GM10266 (cell line): Measurements from ENCODE around the gene MRPS10.
"Not testable (repeated sequence)": the region's sequence is repeated elsewhere in the genome, so short reads cannot be mapped to it uniquely, and the experiment has no call there.

Experiments
- DNase-seq: peaks from one replicate; pipeline ENCODE4 v3.0.0; 2012; ENCODE audit errors: extremely low spot score
- TF ChIP-seq, protein P1 (sequence below): IDR thresholded peaks from 2 replicates; pipeline ENCODE4 v1.5.1; 2012; ENCODE audit warnings: mild to moderate bottlenecking, low read depth; ENCODE audit not compliant: control insufficient read depth, insufficient read depth; ENCODE audit errors: missing control alignments

The MRPS10 gene

DNA sequence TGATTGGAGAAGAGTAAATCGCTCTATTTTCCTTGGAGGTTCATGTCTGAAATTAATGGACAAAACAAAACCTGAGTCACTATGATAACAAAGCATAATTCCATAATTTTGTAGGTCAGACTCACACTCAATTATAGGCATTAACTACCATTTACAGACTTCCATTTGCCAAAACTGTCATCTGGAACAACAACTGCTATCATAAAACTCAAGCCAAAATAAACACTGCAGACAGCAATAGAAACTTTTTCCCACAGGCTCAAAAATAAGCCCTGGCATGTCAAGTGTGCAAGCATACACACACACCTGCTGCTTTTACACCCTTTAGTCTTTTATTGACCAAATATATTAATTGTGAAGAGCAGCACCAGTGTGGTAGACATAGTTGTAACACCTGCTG, 7.1 kb downstream of the MRPS10 start:
- no peak for DNase-seq
- TF ChIP-seq, protein P1, sequence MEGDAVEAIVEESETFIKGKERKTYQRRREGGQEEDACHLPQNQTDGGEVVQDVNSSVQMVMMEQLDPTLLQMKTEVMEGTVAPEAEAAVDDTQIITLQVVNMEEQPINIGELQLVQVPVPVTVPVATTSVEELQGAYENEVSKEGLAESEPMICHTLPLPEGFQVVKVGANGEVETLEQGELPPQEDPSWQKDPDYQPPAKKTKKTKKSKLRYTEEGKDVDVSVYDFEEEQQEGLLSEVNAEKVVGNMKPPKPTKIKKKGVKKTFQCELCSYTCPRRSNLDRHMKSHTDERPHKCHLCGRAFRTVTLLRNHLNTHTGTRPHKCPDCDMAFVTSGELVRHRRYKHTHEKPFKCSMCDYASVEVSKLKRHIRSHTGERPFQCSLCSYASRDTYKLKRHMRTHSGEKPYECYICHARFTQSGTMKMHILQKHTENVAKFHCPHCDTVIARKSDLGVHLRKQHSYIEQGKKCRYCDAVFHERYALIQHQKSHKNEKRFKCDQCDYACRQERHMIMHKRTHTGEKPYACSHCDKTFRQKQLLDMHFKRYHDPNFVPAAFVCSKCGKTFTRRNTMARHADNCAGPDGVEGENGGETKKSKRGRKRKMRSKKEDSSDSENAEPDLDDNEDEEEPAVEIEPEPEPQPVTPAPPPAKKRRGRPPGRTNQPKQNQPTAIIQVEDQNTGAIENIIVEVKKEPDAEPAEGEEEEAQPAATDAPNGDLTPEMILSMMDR: no peak

DNA sequence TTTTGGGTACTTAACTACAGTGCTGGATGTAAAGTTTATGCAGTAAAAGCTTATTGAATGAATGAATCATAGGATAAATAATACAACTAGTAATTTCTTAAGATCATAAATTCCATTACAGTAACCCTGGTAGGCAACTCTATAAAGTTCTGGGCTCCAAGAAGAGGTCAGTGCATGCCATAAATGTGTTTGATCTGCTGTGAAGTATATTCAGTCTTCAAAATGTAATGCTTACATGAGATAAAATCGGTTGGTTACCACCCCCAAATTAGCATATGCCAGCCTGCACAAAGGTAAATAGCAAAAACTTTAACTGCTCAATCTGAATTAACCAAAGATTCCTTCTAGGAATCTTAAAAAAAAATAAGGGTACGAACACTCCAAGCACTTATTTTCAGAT, 10.1 kb downstream of the MRPS10 start:
- DNase-seq: not testable (repeated sequence)

DNA sequence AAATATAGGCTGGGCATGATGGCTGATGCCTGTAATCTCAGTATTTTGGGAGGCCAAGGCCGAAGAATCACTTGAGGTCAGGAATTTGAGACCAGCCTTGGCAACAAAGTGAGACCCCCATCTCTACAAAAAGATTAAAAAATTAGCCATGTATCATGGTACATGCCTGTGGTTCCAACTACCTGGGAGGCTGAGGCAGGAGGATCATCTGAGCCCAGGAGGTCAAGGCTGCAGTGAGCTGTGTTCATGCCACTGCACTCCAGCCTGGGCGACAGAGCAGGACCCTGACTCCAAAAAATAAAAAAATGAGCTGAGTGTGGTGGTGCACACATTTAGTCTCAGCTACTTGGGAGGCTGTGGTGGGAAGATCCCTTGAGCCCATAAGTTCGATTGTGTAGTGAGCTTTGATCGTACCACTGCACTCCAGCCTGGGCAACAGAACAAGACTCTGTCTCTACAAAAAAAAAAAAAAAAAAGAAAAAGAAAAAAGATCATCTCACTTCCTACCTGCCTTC, 12.8 kb downstream of the MRPS10 start:
- TF ChIP-seq, protein P1: no peak
- DNase-seq: no peak

DNA sequence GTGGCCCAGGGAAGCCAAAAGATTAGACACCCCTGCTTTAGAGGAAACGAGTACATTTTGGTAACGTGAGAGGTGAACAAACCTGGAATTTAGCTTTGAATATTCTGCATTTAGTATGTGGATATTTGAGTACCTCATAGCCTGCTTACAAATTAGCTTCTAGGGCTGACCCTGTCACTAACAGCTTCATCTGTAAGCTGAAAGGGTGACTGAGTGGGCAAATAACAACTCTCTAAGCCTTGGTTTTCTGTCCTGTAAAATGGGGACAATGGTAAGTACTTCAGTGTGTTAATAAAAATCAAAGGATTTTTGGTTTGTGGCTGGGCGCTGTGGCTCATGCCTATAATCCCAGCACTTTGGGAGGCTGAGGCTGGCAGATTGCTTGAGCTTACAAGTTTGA, 14.5 kb downstream of the MRPS10 start:
- DNase-seq: no peak
- TF ChIP-seq, protein P1: no peak

DNA sequence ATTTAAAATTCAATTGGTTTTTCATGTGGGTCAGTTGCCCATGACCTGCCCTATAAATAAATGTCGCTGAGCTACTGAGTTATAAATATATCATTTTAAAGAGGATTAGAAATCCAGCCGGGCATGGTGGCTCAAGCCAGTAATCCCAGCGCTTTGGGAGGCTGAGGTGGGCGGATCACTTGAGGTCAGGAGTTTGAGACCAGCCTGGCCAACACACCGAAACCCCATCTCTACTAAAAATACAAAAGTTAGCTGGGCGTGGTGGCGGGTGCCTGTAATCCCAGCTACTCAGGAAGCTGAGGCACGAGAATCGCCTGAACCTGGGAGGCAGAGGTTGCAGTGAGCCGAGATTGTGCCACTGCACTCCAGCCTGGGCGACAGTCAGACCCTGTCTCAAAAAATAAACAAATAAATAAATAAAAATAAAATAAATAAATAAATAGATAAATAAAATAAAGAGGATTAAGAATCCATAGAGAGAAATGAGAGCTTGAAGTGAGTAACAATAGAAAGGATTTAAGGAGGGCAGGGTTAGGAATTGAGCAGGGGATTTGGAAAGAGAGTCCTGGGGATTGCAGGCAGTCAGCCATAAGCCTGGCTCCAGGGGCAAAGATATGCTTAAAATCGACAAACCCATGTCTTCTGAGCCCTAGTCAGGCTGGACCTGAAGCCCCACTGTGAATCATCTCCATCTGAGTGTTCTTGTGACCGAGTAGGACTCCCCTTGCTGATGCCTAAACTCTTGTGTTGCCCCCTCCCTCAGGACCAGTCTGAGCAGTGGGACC, 15.3 kb downstream of the MRPS10 start:
- not testable (repeated sequence) for DNase-seq

DNA sequence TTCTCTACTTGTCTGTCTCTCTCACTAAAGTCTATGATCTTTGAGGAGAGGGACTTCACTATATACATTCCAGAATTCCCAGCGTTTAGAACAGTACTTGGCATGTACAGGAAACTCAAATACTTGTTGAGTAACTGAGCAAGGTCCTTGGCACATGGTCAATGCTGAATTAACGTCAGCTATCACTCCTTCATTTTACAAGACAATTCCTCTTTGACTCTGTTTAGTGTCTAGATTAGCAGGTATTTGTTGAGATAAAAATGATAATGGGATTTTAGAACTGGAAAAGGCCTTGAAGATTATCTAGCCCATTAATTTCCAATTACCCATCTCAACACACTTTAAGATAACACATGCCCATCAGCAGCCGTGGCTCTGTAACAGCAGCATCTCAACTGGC, 16.3 kb downstream of the MRPS10 start:
- TF ChIP-seq, protein P1: no peak

DNA sequence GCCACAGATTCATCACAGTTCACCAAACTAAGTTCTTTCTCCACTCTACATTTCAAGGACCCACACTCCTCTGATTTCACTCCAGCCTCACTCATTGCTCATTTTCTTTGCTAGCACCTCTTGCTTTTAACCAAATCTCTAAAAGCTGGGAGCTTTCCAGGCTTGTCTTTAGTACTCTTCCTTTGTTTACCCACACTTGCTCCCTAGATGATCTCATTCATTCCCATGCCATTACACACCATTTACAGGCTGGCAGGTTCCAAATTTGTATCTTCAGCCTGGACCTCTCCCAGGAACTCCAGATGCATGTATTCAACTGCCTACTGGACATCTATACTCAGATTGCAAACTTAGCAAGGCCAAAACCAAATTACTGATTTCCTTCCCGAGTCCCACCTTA, 17.6 kb downstream of the MRPS10 start:
- no peak for DNase-seq
- TF ChIP-seq, protein P1: no peak

More for the DNA sequence above, 16.3 kb downstream of the MRPS10 start:
- DNase-seq: no peak

DNA sequence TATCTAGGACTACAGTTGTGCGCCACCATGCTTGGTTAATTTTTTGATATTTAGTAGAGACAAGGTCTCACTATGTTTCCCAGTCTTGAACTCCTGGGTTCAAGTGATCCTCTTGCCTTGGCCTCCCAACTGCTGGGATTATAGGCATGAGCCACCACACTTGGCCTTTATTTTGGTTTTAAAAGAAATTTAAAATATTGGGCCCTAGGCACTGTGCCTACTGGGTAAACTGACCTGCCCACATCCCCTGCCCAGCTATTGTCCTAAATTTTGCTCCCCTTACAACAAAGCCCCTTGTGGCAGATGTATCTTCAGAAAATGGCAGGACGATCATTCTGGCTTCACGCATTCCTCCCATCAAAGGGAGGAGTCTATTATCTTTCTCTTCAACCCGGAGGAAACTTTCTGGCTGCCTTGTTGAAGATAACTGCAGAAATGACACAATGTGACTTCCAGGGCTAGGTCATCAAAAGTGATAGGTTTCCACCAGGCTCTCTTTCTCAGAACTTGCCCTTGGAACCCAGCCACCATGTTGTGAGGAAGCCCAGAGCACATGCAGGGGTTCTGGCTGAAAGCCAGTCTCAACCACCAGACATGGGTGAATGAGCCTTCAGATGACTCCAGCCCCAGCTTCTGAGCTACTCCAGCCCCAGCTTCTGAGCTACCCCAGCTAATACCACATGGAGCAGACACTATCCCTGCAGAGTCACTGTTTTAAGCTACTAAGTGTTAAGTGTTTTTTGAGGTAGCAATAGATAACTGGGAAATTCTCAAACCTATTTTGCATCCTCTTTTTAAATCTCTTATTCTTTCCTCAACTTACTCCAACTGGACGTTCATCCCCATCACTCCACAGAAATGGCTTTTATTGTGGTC, 18.3 kb downstream of the MRPS10 start:
- DNase-seq: no peak
- TF ChIP-seq, protein P1: no peak
